Measurements from ENCODE around the gene TGFBR3. TPM values are rescaled to one million over a fixed set of nuclear protein-coding genes. Genes with fewer than 3 reads are reported as not detected.

Gene TGFBR3
- total and polyA plus RNA-seq, 2 of the 8 experiments (the other 6 are each of a cell fraction or from before 2014, with no cell fraction given), result 2.0 to 6.1 TPM

DNA sequence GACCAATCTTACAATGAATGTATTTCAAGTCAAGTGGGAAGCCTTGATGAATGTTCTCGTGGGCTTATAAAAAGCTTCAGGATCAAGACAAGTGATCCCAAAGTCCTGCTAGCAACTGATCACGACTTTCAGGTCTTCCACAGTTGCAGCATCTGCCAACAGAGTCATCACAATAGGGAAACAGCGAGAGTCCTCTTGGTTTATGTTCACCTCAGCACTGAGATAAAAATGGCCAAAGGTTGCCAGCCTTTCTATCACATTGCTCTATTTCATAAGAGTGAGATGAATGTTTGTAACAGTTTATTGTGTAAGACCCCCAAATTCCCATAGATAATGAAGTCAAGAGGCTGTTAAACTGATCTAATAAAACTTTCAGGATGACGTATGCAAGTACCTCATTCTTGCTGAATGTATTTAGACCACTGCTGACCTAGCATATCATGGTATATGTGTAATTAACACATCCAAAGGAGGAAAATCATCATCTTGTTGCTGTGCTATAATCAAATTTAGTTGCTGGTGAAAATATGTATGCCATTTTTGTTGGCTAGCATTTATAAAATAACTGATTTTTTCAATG is 150.6 kb downstream of the TGFBR3 start:
- H3K9ac ChIP-seq (replicated peaks in 1 of 4; ENCODE audit: extremely low read depth in 1 of 4, low read depth in 3 of 4, low read length in 3 of 4), result no peak overlapping the region
- H3K36me3 ChIP-seq (ENCODE audit: control insufficient read depth in 2 of 4, insufficient read depth in 4 of 4, low read length in 3 of 4), result no peaks in the 10 kb centered on the region
- H2BK120ac ChIP-seq (replicated peaks; ENCODE audit: low read depth, low read length), result no peak overlapping the region
- ChIA-PET CTCF (ENCODE audit: partially characterized antibody) (no interaction called here), POLR2A (ENCODE audit: partially characterized antibody) (no interaction called here)
- H3K14ac ChIP-seq (ENCODE audit: insufficient read length), result no peak overlapping the region
- no peak overlapping the region for H3K23ac ChIP-seq (ENCODE audit: insufficient read length)
- no peak overlapping the region for H2BK15ac ChIP-seq (ENCODE audit: low read length)
- no peak overlapping the region for H3K4me3 ChIP-seq (ENCODE audit: extremely low read depth in 1 of 4, insufficient read depth in 2 of 4, low read depth in 3 of 4, low read length in 4 of 4)
- peaks cover 0 to 5% (median 2%) of the 10 kb centered on the region in 4 experiments; a peak in 2 of 7 replicates for H3K4me1 ChIP-seq (replicated peaks in 1 of 4; ENCODE audit: control insufficient read depth in 3 of 4, insufficient read depth in 4 of 4, low read length in 3 of 4)
- no peak overlapping the region for H2BK5ac ChIP-seq (ENCODE audit: low read depth, low read length)
- TF ChIP-seq GTF2F1 (IDR thresholded peaks at IDR 0.05; ENCODE audit: borderline replicate concordance, low read depth, low read length) (no peak), TCF12 (IDR thresholded peaks at IDR 0.05; ENCODE audit: low read depth, low read length) (no peak), TBP (IDR thresholded peaks at IDR 0.05; ENCODE audit: low read depth, low read length) (no peak), SIN3A (conservative IDR thresholded peaks at IDR 0.05 in 1 of 2, IDR thresholded peaks at IDR 0.05 in 1 of 2; ENCODE audit: low read depth in 1 of 2, low read length in 2 of 2) (no peak), EP300 (IDR thresholded peaks at IDR 0.05; ENCODE audit: borderline replicate concordance in 1 of 2, low read depth in 2 of 2, low read length in 2 of 2) (no peak), HDAC2 (IDR thresholded peaks at IDR 0.05; ENCODE audit: borderline replicate concordance in 1 of 2, low read depth in 2 of 2, low read length in 2 of 2) (no peak), CHD2 (IDR thresholded peaks at IDR 0.05; ENCODE audit: low read length) (no peak), PHF8 (conservative IDR thresholded peaks at IDR 0.05; ENCODE audit: low read depth, low read length) (no peak), BRCA1 (IDR thresholded peaks at IDR 0.05; ENCODE audit: low read depth, low read length) (no peak), RNF2 (IDR thresholded peaks at IDR 0.05; ENCODE audit: borderline replicate concordance, low read depth, low read length, missing control alignments, poor library complexity, severe bottlenecking) (no peak), BACH1 (IDR thresholded peaks at IDR 0.05; ENCODE audit: low read length) (no peak), JUN (IDR thresholded peaks at IDR 0.05; ENCODE audit: low read depth, low read length) (no peak), CHD1 (IDR thresholded peaks at IDR 0.05; ENCODE audit: low read depth, low read length) (no peak), CBX5 (IDR thresholded peaks at IDR 0.05; ENCODE audit: low read depth, low read length) (no peak)
- no peak overlapping the region for H2AK5ac ChIP-seq (ENCODE audit: low read depth, low read length)
- H3K79me2 ChIP-seq (ENCODE audit: control insufficient read depth in 1 of 2, insufficient read depth in 2 of 2, low read length in 2 of 2), result no peaks in the 10 kb centered on the region
- H3K9me3 ChIP-seq (ENCODE audit: insufficient read depth in 2 of 2, low read depth in 1 of 2, low read length in 1 of 2), result no peaks in the 10 kb centered on the region
- H3K56ac ChIP-seq (replicated peaks; ENCODE audit: insufficient read length, low read depth, low read length), result no peak overlapping the region
- no peak for FAIRE-seq
- no peak overlapping the region for H2BK20ac ChIP-seq (ENCODE audit: low read length)
- H4K8ac ChIP-seq (ENCODE audit: extremely low read depth, insufficient read depth, low read length), result no peak overlapping the region
- H3K79me1 ChIP-seq (ENCODE audit: low read depth, low read length), result no peaks in the 10 kb centered on the region
- no peaks in the 10 kb centered on the region for H3K27me3 ChIP-seq (replicated peaks in 1 of 4; ENCODE audit: control insufficient read depth in 3 of 4, extremely low read depth in 1 of 4, insufficient read depth in 3 of 4, low read length in 3 of 4)
- no peak for DNase-seq (ENCODE audit: low read depth in 1 of 2, low spot score in 2 of 2)
- no peak overlapping the region for H3K4me2 ChIP-seq (ENCODE audit: insufficient read depth in 1 of 2, low read depth in 2 of 2, low read length in 2 of 2)
- no peak overlapping the region for H4K91ac ChIP-seq (replicated peaks; ENCODE audit: insufficient read length, low read length)
- 78% methylated on average over 4 of the region's 4 CpGs; no CpG with 5 or more reads in 1 of the 2 experiments for WGBS, 2 experiments (ENCODE audit: extremely low coverage in 1 of 2, insufficient coverage in 1 of 2, insufficient read length in 1 of 2, insufficient replicate concordance in 2 of 2, low coverage in 1 of 2, low lambda C conversion rate in 2 of 2, missing lambda C conversion rate in 1 of 2)
- no peak overlapping the region for H4K5ac ChIP-seq (ENCODE audit: insufficient read length, low read depth, low read length)
- no peak overlapping the region for H3K4ac ChIP-seq (replicated peaks; ENCODE audit: insufficient read length, low read depth, low read length)
- H2AFZ ChIP-seq (ENCODE audit: low read length), result no peak overlapping the region
- no peaks in the 10 kb centered on the region for H3K23me2 ChIP-seq (ENCODE audit: low read depth, low read length)
- no peaks in the 10 kb centered on the region for H4K20me1 ChIP-seq (replicated peaks in 1 of 2; ENCODE audit: control insufficient read depth in 1 of 2, insufficient read depth in 2 of 2, low read length in 2 of 2)
- no peak overlapping the region for H3K18ac ChIP-seq (ENCODE audit: extremely low read depth, low read length)
- no peak overlapping the region for H2BK12ac ChIP-seq (ENCODE audit: low read depth, low read length)
- H3K27ac ChIP-seq (ENCODE audit: low read depth, low read length), result no peak overlapping the region

All from H1 (cell line).